GM04503 (cell line): ENCODE measurements around the gene FGD4.

Source experiments
- DNase-seq: peaks from one replicate; pipeline ENCODE4 v3.0.0-alpha.2; 2012; ENCODE audit warnings: low read depth

The FGD4 gene

DNA sequence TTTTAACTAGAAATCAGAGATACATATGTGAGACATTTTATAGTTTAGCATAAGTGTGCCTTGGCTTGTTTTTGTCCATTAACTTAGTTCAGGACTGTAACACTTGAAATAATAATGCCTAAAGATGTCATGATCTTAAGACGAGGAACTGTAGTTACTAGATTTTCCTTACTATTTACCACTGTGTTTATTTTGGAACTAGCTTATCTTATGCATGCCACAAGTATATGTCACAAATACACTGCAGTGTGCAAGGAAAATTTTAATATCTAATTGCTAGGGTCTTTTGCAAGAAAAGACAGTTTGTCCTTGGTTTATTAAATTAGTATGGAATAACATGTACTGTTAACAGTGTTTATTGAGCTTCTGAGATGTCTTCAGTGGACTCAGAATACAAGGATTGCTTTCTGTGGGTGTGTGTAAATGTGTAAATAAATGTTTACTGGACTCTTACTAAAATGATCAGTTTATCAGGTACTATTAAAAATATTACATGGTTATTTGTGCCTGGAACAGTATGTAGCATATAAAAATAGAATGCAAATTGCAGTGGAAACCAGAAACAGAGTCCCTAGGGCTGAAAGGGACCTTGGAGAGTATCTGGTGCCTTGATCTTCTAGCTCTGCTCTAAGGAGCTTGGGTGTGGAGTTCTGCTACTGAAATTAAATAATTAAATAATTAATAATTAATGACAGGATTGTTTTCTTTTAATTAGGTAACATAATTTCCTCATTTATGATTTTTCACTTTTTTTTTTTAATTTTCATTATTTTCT is 58.1 kb downstream of the FGD4 start:
- no peak for DNase-seq

DNA sequence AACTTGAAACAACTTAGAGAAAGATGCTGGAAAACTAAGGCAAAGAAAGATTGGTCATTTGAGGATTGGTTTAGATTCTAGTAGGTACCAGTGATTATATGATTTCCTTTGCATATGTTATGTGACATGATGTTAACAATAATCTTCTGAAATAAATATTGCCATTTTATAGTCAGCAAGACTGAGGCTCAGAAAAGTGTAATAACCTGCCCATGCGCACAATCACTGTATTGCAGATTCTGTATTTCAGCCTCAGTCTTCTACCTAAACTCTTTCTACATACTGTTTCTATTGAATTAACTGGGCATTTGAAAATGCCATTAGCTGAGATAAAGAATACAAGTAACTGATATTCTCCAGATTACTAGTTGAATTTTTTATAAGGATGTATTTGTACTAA is 61.3 kb downstream of the FGD4 start:
- no peak for DNase-seq

DNA sequence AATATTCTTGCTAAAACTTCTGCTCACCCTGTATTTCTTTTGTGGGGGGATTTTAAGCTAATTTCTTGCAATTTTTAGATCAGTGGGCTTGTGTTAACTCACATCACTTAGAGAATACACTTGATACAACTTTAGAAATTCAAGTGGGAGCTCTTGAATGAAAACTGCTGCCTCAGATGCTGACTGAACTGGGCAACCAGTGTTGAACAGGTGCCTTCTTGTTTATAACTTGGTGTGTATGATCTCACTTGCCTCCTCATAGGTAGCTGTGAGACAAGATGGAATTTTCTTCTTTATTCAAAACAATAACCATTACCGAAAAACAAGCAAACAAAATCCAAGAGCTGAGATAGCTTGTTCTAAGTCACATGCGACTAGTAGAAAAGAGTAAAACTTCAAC is 63.5 kb downstream of the FGD4 start:
- no peak for DNase-seq

DNA sequence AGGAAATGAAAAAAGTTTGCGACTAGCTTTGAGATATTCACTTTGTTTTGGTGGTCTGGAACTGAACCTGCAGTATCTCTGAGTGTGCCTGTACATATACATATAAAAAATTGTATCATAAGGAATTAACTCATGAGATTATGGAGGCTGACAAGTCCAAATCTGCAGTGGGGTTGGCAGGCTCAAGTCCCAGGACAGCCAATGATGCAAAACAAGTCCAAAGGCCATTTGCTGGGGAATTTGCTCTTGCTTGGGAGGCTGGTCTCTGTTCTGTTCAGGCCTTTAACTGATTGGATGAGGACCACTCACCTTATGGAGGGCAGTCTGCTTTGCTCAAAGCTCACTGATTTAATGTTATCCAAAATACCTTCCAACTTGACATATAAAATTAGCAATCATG is 66.8 kb downstream of the FGD4 start:
- no peak for DNase-seq

DNA sequence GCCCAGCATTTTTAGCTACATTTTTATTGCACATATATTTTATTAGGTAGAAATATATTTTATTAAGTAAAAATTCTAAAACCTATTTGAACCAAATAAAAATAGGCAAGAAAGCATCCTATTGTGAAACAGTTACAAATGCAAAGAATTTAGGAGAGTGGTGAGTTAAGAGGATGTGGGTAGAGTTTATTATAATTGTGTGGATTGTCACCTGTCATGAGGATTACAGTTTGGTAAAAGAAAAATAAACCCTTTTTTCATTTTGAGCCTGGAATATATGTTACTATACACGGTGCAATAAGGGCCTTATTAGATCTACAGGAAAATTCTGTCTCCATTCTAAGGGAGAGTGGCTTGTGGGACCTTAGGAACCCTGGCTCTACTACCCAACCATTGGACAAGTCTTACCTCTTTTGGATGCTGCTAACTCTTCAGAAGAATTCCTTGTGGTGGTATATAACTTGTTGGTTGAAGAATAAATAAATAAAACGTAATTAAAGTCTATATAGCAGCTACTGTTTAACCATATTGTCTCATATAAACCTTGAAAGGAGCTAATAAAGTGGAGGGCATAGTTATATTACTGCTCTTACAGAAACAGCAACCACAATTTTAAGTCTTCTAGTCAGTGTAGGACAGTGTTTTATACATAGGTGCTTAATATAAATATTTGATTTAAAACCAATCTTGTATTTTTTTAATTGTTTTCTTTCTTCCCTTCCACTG is 67.8 kb downstream of the FGD4 start:
- no peak for DNase-seq

DNA sequence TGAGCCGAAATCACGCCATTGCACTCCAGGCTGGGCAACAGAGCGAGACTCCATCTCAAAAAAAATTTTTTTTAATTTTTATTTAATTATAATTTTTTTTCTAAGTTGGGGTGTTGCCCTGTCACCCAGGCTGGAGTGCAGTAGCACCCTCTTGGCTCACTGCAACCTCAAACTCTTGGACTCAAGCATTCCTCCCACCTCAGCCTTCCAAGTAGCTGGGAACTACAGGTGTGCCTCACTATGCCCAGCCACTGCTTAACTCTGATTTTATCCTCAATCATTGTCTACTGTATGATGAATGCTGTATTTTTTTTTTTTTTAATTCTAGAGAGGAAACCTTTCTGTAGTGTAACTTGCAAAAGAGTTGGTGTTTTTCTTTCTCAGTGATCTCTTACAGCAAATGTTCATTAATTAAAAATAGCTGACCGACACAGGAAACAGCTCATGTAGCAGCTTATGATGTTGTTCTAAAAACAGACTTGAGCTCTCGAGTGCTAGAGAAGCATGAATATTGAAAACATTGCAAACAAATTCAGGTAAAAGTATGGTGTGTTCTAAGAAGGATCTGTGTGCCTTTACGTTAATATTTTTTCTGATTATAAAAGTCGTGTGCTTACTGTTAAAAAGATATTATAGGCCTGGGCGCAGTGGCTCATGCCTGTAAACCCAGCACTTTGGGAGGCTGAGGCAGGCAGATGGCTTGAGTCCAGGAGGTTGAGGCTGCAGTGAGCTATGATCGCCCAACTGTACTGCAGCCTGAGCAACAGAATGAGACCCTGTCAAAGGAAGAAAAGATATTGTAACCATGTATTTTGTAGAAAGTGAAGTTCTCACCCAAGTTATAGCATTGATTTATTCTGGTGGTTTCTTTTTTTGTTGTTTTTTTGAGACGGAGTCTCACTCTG is 68.9 kb downstream of the FGD4 start:
- DNase-seq, result no peak

DNA sequence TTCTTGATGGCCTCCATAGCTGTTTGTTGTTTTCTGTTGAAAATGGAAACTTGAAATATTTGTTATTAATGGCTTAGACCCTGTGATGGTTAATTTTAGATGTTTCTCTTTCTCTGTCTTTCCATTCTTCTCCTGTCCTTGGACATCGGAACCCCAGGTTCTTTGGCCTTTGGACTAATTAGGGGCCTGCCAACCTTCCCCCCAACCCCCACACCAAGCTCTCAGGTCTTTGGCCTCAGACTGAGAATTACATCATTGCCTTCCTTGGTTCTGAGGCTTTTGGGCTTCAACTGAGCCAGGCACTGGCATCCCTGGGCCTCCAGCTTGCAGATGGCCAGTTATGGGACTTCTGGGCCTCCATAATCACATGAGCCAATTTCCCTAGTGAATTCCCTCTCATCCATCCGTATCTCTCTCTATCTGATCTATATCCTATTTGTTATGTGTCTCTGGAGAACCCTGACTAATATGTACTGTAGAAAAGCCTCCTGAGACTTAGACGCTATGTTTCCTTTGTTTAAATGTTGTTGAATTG is 71.6 kb downstream of the FGD4 start:
- DNase-seq, result no peak

DNA sequence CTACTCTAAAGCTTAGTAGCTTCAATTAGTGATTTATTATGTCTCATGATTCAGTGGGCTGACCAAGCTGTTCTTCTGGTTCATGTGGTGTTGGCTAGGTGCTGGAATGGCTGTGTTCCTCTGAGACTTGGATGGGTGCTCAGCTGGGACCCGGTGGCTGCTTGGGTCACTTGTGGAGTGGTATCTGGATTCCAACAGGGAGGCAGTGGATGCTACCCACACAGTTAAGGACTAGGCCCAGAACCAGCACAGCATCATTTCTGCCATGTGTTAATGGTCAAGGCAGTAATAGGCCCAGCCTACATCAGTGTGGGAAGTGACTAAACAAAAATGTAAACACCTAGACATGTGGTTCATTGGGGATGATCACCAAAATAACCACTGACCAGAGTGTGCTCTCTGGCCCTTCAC is 72.2 kb downstream of the FGD4 start:
- DNase-seq, result no peak

DNA sequence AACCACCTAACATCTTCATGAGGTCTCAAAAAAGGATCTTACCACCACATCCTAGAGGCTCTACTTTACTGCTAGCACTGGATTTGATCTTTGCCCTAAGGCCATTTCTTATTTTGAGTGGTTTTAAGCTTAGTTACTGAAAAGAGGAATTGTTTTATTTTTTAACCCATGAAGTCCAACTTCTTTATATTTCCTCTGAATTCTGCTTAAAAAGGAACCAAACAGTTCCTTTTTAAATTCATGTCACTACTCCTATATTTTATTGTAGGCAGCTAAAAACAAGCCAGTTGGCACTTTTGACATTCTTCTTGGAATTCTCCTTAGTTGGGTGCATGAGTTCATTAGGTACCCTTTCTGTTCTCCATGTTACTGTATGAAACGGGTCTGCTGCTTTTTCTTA is 76.4 kb downstream of the FGD4 start:
- DNase-seq, result no peak

DNA sequence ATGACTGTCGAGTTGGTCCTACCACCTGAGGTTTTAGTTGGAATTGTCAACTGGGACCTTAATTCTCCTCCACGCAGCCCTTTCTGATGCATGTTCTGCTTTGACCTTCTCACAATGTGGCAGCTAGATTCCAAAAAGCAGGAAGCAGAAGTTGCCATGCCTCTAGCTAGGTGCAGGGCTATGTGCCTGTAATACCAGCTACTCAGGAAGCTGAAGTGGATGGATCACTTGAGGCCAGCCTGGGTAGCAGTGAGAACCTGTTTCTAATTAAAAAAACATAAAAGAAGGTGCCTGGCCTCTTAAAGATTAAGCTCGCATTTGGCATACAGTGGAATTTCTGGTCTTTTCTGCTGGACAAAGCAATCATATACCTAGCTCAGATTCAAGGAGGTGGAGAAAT is 77.1 kb downstream of the FGD4 start:
- no peak for DNase-seq

DNA sequence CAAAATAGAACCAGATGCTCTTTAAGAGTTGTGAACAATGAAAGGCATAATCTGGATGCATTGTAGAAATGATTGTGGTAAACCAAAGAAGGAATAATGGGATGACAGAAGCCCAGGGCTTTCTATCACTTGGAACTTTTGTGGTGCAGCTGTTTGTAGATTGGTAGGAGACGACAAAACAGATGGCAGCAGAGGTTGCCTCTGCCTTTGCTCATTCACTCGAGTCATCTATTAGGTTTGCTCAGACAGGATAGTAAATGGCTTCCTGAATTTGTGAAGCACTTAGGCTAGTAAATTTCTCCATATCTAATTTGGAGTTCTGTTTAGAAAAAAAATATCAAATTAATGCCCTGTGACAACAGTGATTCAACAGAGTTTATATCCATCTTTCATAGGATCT is 78.4 kb downstream of the FGD4 start:
- DNase-seq, result no peak

DNA sequence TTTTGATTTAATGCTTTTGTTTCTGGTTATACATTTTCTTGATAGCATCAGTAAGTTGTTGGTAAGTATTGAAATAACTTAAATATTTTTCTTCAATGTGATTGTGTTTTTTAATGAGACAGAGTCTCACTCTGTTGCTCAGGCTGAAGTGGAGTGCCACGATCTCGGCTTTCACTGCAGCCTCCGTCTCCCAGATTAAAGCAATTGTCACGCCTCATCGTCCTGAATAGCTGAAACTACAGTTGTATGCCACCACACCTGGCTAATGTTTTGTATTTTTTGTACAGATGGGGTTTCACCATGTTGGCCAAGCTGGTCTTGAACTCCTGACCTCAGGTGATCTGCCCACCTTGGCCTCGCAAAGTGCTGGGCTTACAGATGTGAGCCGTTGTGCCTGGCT is 78.8 kb downstream of the FGD4 start:
- no peak for DNase-seq

DNA sequence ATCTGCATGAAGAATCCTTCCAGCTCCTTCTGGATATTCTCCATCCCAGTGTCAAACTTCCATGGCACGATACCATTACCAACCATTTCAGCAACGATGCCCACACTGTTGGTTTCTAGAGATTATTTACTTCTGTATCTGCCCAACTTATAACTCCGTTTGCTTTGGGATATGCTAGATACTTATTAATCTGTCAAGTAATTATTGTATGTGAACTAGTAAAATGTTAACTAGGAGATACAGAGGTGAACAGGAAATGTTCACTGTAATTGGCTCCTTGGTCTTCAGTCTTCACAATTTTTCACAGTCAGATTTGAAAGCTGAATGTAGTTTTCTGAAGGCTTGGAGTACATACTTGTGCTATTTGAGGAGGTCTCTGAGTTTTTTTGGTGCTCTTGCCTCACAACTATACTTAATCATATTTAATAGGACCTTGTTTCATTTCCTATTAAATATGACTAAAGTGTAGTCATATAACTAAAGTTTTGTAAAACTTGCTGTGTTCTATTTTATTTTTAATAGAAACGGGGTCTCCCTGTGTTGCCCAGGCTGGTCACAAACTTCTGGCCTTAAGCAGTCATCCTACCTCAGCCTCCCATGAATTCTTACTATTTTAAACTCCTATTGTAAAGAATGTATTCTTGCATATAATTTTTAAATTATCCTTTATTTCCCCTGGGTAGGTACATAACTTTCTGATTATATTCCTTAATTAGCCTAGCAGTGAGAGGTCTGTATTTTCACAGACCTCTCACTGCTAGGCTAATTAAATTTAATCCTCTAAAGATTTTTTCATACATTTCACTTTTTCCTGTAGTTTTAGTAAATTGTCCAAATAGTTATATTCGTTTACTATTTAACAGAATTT is 79.7 kb downstream of the FGD4 start:
- DNase-seq, result no peak

DNA sequence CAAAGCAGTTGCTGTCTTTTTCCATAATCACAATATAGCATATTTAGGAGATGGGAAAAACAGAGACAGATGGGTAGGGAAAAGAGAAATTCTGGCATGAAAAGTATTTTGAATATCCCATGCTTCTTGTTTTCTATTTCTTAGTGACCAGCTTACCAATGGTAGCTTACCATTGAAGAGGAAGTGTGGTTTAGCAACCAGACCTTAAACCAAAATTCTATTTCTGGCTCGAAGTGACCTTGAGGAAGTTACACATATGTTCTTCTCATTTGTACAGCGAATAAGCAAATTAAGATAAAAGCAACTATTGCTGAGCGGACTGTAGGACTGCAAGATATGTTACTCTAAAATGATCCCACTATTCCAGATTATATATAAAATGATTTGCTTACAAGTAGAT is 82.9 kb downstream of the FGD4 start:
- no peak for DNase-seq

DNA sequence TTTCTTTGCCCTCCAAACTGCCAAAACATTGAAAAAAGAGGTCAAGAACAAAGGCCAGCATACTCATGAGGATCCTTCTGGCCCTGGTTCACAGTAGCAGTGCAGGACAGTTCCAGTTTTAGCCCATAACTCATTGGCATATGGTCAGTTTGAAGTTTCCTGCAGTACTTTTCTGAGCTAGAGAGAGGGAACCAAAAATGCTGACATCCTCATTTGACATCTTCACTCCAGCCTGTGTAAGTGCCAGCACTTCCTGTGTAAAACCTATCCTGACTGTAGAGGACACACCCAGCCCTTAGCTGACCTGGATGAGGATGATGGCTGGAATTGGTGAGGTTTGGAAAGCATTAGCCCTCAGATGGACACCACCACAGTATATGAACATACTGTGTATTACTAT is 84.1 kb downstream of the FGD4 start:
- no peak for DNase-seq

DNA sequence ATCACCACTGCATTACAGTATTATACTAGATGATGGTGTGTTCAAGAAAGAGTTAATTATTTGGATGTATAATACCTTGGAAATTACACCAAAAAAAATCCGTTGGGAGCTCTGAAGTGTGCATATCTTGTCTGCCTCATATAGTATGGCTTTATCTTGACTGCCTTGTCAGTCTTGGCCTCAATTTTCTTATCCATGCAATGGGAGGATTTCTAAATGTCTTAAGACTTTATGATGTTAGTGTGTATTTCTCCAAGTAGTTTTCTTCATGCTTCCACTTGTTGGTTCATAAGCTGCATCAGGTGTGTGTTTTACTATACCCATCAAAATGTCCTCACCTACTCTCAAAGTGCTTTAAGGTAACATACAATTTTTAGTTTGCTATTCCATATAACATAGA is 84.6 kb downstream of the FGD4 start:
- DNase-seq, result no peak

DNA sequence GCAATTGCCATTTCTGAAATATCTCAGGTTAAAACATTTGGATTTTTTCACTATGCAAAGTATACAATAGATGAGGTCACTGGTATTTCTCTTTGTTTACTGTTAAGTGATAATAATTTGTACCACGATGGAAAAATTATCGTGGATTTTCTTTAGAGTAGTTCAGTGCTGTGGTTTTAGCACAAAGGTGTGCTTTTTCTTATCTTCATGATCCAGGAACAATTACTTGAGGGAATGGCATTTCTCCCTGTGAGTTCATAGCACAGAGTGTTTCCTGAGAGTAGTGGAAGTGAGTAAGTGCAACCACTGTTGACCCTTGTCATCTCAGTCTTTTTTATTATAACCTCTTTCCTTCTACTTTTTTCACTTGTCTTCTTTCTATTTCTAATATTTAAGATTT is 86.8 kb downstream of the FGD4 start:
- no peak for DNase-seq

DNA sequence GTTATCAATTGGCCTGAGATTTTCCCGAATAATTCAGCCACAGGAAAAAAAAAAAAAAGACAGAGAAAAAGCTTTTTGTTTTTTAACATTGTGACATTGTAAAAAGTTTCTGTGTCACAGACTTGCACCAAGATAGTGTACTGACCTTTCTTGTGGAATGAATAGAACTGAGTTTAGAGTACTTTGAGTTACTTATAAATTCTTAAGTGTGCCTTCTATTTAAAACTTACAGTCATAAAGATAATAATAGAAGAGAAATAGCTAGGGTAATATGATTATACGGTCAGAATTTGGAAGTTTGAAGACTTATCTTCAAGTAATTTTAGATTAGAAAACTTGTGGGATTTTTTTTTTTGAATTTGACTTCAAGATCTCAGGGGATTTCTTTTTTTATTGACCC is 88.8 kb downstream of the FGD4 start:
- no peak for DNase-seq

DNA sequence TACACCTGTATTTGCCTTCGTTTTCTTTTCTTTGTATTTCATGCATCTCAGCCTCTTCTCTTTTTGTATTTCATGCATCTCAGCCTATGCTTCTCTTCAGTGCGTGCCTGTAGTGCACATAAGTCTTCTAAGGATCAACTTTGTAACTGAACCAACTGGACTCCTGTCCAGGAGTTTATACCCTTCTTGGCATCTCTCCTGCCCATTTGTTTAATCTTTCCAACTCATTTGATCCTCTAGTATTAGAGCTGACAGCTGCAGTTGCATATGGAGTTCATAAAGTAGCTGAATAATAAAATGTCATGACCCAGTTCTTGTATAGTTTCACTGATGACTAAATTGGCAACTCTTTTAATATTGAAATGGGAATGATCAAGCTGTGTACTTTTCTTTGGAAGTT is 89.7 kb downstream of the FGD4 start:
- no peak for DNase-seq

DNA sequence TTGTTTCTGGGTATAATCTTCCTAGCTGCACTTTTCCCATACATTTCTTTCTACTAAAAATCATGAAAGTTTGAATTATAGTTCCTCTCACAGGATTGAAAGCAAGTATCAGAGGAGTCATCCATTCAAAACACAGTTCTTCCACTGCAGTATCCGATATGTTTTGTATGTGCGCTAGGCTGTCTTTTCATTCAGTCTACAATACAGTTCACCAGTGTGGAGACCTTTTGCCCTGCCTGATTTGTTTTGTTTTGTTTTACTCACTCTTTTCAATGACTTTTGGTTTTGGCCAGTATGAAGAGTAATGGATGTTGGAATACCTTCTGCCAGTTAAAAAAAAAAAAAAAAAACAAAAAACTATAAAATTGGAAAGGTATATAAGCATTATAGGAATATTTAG is 91.4 kb downstream of the FGD4 start:
- no peak for DNase-seq

DNA sequence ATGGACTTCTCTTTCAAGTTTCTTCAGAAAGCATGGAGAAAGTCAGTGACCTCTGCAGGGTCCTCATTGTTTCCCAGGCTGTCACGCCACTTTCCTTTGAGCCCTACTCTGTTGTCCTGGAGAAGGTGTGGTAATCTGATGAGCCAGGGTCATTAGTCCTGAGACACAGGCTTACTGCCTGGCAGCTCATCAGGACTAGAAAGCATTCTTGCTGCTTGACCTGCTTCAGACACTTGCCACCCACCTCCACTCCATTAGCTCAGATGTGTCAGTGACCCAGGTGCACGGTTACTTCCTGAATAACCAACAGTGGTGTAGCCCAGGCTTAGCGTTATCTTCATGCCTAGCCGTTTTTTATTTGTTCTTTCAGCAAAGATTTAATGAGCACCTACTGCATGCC is 93.9 kb downstream of the FGD4 start:
- DNase-seq, result no peak

DNA sequence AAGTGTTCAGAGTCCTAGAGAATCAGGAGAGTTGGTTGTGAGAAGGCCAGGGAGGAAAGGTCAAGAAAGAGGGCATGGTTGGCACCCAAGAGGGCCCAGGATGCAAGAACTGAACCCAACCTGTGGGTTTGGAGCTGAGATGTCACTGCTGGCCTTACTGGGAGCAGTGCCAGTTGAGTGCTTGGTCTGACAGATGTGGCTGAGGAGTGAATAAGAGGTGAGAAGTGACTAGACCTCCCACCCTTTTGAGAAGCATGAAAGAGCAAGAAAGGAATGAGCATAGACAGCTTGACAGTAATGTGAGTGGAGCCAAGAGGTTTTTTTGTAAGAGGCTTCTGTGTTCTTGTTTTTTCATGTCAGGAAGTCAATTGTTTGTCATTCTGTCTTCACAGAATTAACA is 95.3 kb downstream of the FGD4 start:
- no peak for DNase-seq
